HCT116 (cell line): ENCODE measurements around the gene SLC38A8. TPM values are rescaled to one million over a fixed set of nuclear protein-coding genes. Genes with fewer than 3 reads are reported as not detected.

Experiments
- ATAC-seq: fragments of 200-7000 bp; cut with Tn5 transposase; 2 replicates; pipeline ENCODE4 v1.9.1; 2020; ENCODE audit warnings: mild to moderate bottlenecking, moderate library complexity
- BruUV-seq: library from RNA; stranded (reverse); fragments of 400-500 nt; replicated peaks from 2 replicates; lab custom pipeline; 2021; lab: Mats Ljungman, UMichigan
- CTCF ChIA-PET: fragments of 300-600 bp; sonication (Branson Sonifier 250); formaldehyde crosslinking; loops from one replicate; lab custom pipeline; 2021; ENCODE audit warnings: antibody characterized with exemption; lab: Charles Lee
- POLR2A ChIA-PET: fragments of 300-600, 350-600 bp; sonication (Branson Sonifier 250); formaldehyde crosslinking; loops from one replicate; lab custom pipeline; 2021; ENCODE audit warnings: antibody characterized with exemption; lab: Charles Lee
- RAD21 ChIA-PET, 2 experiments: fragments of 300-600 bp; sonication (Branson Sonifier 250); formaldehyde crosslinking; loops; one replicate each; lab custom pipeline; 2023; ENCODE audit warnings: low total read pairs in 2 of 2; ENCODE audit not compliant: uncharacterized antibody in 2 of 2, unreplicated experiment in 2 of 2, low non-redundant PET in 1 of 2; lab: Charles Lee
- DNase-seq: peaks from one replicate; pipeline ENCODE4 v3.0.0-alpha.2; 2010; ENCODE audit warnings: low read depth, low spot score
- H2AFZ ChIP-seq: fragments of 200-600 bp; shearing (Covaris generic), sonication (generic); 2 replicates; pipeline ENCODE4 v1.6.1; 2017; ENCODE audit warnings: low read depth, mixed run types, mixed read lengths, antibody characterized with exemption, low read length; ENCODE audit not compliant: poor library complexity, severe bottlenecking
- H3K27ac ChIP-seq: 2 replicates; pipeline ENCODE4 v1.5.1; 2012; ENCODE audit warnings: low read depth, low read length
- H3K27me3 ChIP-seq: fragments of 200-600 bp; sonication (generic); 2 replicates; pipeline ENCODE4 v1.6.1; 2016; ENCODE audit warnings: mixed run types, low read length, mixed read lengths; ENCODE audit not compliant: insufficient read depth
- H3K36me3 ChIP-seq, 2 experiments: fragments of 200-500 bp in 1 of 2; fragments of 200-600 bp in 1 of 2; sonication (Bioruptor generic) in 1 of 2; sonication (generic) in 1 of 2; 2 replicates each; pipeline versions ENCODE4 v1.5.1 to v1.6.1; 2014 to 2016; ENCODE audit warnings: low read length in 2 of 2, inconsistent platforms in 1 of 2, mixed read lengths in 1 of 2, mixed run types in 1 of 2; ENCODE audit not compliant: insufficient read depth in 2 of 2, control insufficient read depth in 1 of 2
- H3K4me1 ChIP-seq, 2 experiments: fragments of 200-600 bp in 1 of 2; sonication (generic) in 1 of 2; 2 replicates each; pipeline versions ENCODE4 v1.5.1 to v1.6.1; 2012 to 2017; ENCODE audit warnings: low read length in 2 of 2, inconsistent platforms in 1 of 2, mild to moderate bottlenecking in 1 of 2, mixed read lengths in 1 of 2, mixed run types in 1 of 2, moderate library complexity in 1 of 2; ENCODE audit not compliant: insufficient read depth in 2 of 2, control insufficient read depth in 1 of 2
- H3K4me2 ChIP-seq: fragments of 200-600 bp; sonication (generic); 2 replicates; pipeline ENCODE4 v1.6.1; 2017; ENCODE audit warnings: mixed run types, low read length, mixed read lengths
- H3K4me3 ChIP-seq, 2 experiments: fragments of 200-600 bp in 1 of 2; sonication (generic) in 1 of 2; replicated peaks in 1 of 2; 2 replicates each; pipeline ENCODE4 v1.5.1; 2011 to 2016; ENCODE audit warnings: low read length in 2 of 2, control low read depth in 1 of 2, low read depth in 1 of 2, mild to moderate bottlenecking in 1 of 2, mixed read lengths in 1 of 2, mixed run types in 1 of 2
- H3K79me2 ChIP-seq: fragments of 200-600 bp; sonication (generic); 2 replicates; pipeline ENCODE4 v1.6.1; 2017; ENCODE audit warnings: mild to moderate bottlenecking, mixed run types, low read length, moderate library complexity, mixed read lengths; ENCODE audit not compliant: insufficient read depth
- H3K9ac ChIP-seq: fragments of 200-600 bp; sonication (generic); 2 replicates; pipeline ENCODE4 v1.6.1; 2016; ENCODE audit warnings: low read length, mixed read lengths
- H3K9me2 ChIP-seq: fragments of 200-600 bp; sonication (generic), shearing (Covaris generic); 2 replicates; pipeline ENCODE4 v1.6.1; 2017; ENCODE audit warnings: mixed run types, mild to moderate bottlenecking, moderate library complexity; ENCODE audit not compliant: insufficient read depth
- H3K9me3 ChIP-seq, 2 experiments: fragments of 200-500 bp in 1 of 2; fragments of 200-600 bp in 1 of 2; sonication (Bioruptor generic) in 1 of 2; sonication (generic) in 1 of 2; 2 replicates each; pipeline ENCODE4 v1.6.1; 2014 to 2017; ENCODE audit warnings: low read length in 2 of 2, mixed read lengths in 2 of 2, inconsistent platforms in 1 of 2, low read depth in 1 of 2, mild to moderate bottlenecking in 1 of 2, mixed run types in 1 of 2, moderate library complexity in 1 of 2; ENCODE audit not compliant: control insufficient read depth in 1 of 2, insufficient read depth in 1 of 2
- H4K20me1 ChIP-seq: fragments of 200-600 bp; sonication (generic), shearing (Covaris generic); 2 replicates; pipeline ENCODE4 v1.6.1; 2017; ENCODE audit warnings: mixed run types, mild to moderate bottlenecking, moderate library complexity; ENCODE audit not compliant: insufficient read depth
- ATF3 ChIP-seq: IDR thresholded peaks from 2 replicates; pipeline ENCODE4 v1.6.1; 2012
- CBX3 ChIP-seq: IDR thresholded peaks from 2 replicates; pipeline ENCODE4 v1.6.1; 2012; ENCODE audit warnings: low read depth
- CEBPB ChIP-seq: IDR thresholded peaks from 2 replicates; pipeline ENCODE4 v1.6.1; 2012; ENCODE audit warnings: low read depth
- EGR1 ChIP-seq: IDR thresholded peaks from 2 replicates; pipeline ENCODE4 v1.6.1; 2012; ENCODE audit warnings: low read depth
- EZH2 ChIP-seq: fragments of 200-600 bp; sonication (generic); IDR thresholded peaks from 2 replicates; pipeline ENCODE4 v1.6.1; 2017; ENCODE audit warnings: antibody characterized with exemption, mixed run types
- EZH2phosphoT487 ChIP-seq: fragments of 200-600 bp; IDR thresholded peaks from 2 replicates; pipeline ENCODE4 v1.6.1; 2018; ENCODE audit warnings: antibody characterized with exemption, borderline replicate concordance
- FOSL1 ChIP-seq: IDR thresholded peaks from 2 replicates; pipeline ENCODE4 v1.6.1; 2012; ENCODE audit warnings: low read depth
- JUND ChIP-seq: IDR thresholded peaks from 2 replicates; pipeline ENCODE4 v1.6.1; 2012
- MAX ChIP-seq: IDR thresholded peaks from 2 replicates; pipeline ENCODE4 v1.6.1; 2012
- POLR2AphosphoS5 ChIP-seq: IDR thresholded peaks from 2 replicates; pipeline ENCODE4 v1.6.1; 2011; ENCODE audit warnings: mild to moderate bottlenecking, low read depth, low read length, moderate library complexity
- RAD21 ChIP-seq: IDR thresholded peaks from 2 replicates; pipeline ENCODE4 v1.6.1; 2012; ENCODE audit warnings: low read depth, mild to moderate bottlenecking
- REST ChIP-seq: IDR thresholded peaks from 2 replicates; pipeline ENCODE4 v1.6.1; 2012; ENCODE audit warnings: low read depth
- SIN3A ChIP-seq: IDR thresholded peaks from 2 replicates; pipeline ENCODE4 v1.6.1; 2012; ENCODE audit warnings: low read depth
- SP1 ChIP-seq: IDR thresholded peaks from 2 replicates; pipeline ENCODE4 v1.6.1; 2012; ENCODE audit warnings: low read depth
- SRF ChIP-seq: IDR thresholded peaks from 2 replicates; pipeline ENCODE4 v1.6.1; 2012; ENCODE audit warnings: low read depth
- YY1 ChIP-seq: IDR thresholded peaks from 2 replicates; pipeline ENCODE4 v1.6.1; 2011; ENCODE audit warnings: low read length, low read depth, moderate library complexity, mild to moderate bottlenecking; ENCODE audit not compliant: insufficient replicate concordance; ENCODE audit errors: extremely low read depth
- ZBTB33 ChIP-seq: IDR thresholded peaks from 2 replicates; pipeline ENCODE4 v1.6.1; 2011; ENCODE audit warnings: mild to moderate bottlenecking, low read length, moderate library complexity; ENCODE audit not compliant: insufficient replicate concordance; ENCODE audit errors: extremely low read depth
- ZFX ChIP-seq: fragments of 450-650 bp; IDR thresholded peaks from 2 replicates; pipeline ENCODE4 v1.6.1; 2017
- ZNF274 ChIP-seq: fragments of 200-500 bp; sonication (Bioruptor generic); IDR thresholded peaks from 2 replicates; pipeline ENCODE4 v1.6.1; 2014; ENCODE audit warnings: mild to moderate bottlenecking, low read depth, low read length, inconsistent platforms
- intact Hi-C: fragments of 100-400 bp; cut with micrococcal nuclease; formaldehyde crosslinking; loops from 2 replicates; pipeline ENCODE4 v1.10.0; 2022
- total RNA-seq: library from RNA; stranded (reverse); gene quantifications from one replicate; pipeline ENCODE4 v1.2.1, GENCODE V29; 2021; ENCODE audit not compliant: unreplicated experiment

Gene SLC38A8
- total RNA-seq, 1 experiment from 2014 or later = not detected

- ATAC-seq (no peak), DNase-seq (no peak)
- ChIA-PET POLR2A (no interaction called here), RAD21 (no interaction called here), CTCF (no interaction called here)
- H4K20me1 ChIP-seq = no peaks in the 10 kb centered on the region
- no TSS peak for BruUV-seq
- H3K27me3 ChIP-seq = no peaks in the 10 kb centered on the region
- H3K9ac ChIP-seq = no peak overlapping the region
- intact Hi-C loops = no loop called here
- no peak overlapping the region for H3K4me2 ChIP-seq
- no peak overlapping the region for H3K27ac ChIP-seq
- H3K4me1 ChIP-seq = peaks cover 0 to 7% of the 10 kb centered on the region in 2 experiments; a peak in 1 of 4 replicates
- no peak for TF ChIP-seq CEBPB
- TF ChIP-seq REST = no peak
- no peak for TF ChIP-seq SP1
- no peak for TF ChIP-seq MAX
- TF ChIP-seq ZBTB33 = no peak
- TF ChIP-seq EZH2phosphoT487 = no peak
- no peak for TF ChIP-seq RAD21
- no peak for TF ChIP-seq ZNF274
- TF ChIP-seq CBX3 = no peak
- no peak for TF ChIP-seq FOSL1
- TF ChIP-seq ZFX = no peak
- no peak for TF ChIP-seq YY1
- no peak for TF ChIP-seq EGR1
- no peak for TF ChIP-seq EZH2
- no peak for TF ChIP-seq POLR2AphosphoS5
- no peak for TF ChIP-seq ATF3
- no peak for TF ChIP-seq SIN3A
- no peak for TF ChIP-seq SRF
- TF ChIP-seq JUND = no peak
- TF ChIP-seq, all 23 proteins: peak for 0
- Histone ChIP-seq H2AFZ (no peak overlapping the region), H3K9me2 (no peaks in the 10 kb centered on the region), H3K4me3 (no peak overlapping the region), H3K79me2 (no peaks in the 10 kb centered on the region), H3K36me3 (no peaks in the 10 kb centered on the region), H3K9me3 (peaks cover 15 to 17% of the 10 kb centered on the region in 2 experiments; a peak in 2 of 4 replicates)
Observed at GRCh38 chr16:84020353-84020752, 22.2 kb downstream of the SLC38A8 start.
